AG04450 (cell line): ENCODE results near the gene SLC66A2. TPM values are rescaled to one million over a fixed set of nuclear protein-coding genes. Genes with fewer than 3 reads are reported as not detected.

Experiments
- CTCF ChIA-PET: fragments of 300-600, 350-600 bp; formaldehyde crosslinking; extraction: SDS; loops from one replicate; lab custom pipeline; 2022; ENCODE audit warnings: antibody characterized with exemption, inconsistent platforms; lab: Charles Lee
- POLR2A ChIA-PET: fragments of 350-600 bp; formaldehyde crosslinking; extraction: SDS; loops from one replicate; lab custom pipeline; 2021; ENCODE audit warnings: antibody characterized with exemption, inconsistent platforms; lab: Yijun Ruan, JAX
- DNase-seq: peaks from one replicate; pipeline ENCODE4 v3.0.0-alpha.2; 2011; ENCODE audit warnings: low read depth, low spot score
- H3K27ac ChIP-seq: one replicate; pipeline ENCODE4 v1.5.1; 2012; ENCODE audit warnings: low read depth, low read length, control low read depth
- H3K27me3 ChIP-seq: one replicate; pipeline ENCODE4 v1.6.0; 2012; ENCODE audit warnings: low read length; ENCODE audit not compliant: control insufficient read depth, insufficient read depth
- H3K4me3 ChIP-seq: 2 replicates; pipeline ENCODE4 v1.5.1; 2011; ENCODE audit warnings: mild to moderate bottlenecking, low read depth, low read length, control low read depth
- H3K9me3 ChIP-seq: 2 replicates; pipeline ENCODE4 v1.5.1; 2012; ENCODE audit warnings: low read length; ENCODE audit not compliant: control insufficient read depth, insufficient read depth
- polyA plus RNA-seq: library from polyadenylated mRNA; depleted of rRNA; stranded (reverse); fragments of >200 nt; gene quantifications from 2 replicates; pipeline ENCODE4 v1.2.3, GENCODE V29; 2011
- TF ChIP-seq, protein P1 (sequence below): IDR thresholded peaks from 2 replicates; pipeline ENCODE4 v1.5.1; 2011; ENCODE audit warnings: low read depth, low read length, control low read depth, inconsistent platforms

The SLC66A2 gene
- polyA plus RNA-seq, 1 experiment = 13.9 TPM

DNA sequence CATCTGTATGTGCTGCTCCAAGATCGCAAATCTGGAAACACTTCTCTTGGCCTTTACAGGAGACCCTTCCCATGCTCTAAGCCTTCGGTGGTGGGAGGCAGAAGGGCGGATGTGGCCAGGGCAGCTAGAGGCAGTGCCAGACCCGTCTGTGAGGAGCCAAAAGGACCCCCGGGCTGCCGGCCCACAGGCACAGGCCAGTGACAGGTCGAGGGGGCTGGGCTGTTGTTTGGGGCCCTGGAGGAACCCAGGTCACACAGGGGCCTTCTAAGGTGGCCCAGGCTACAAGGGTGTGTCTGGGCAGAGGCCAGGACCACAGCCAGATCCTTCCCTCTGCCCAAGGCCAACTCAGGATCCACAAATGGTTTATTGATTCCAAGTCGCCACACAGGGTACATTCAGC, 49.4 kb downstream of the SLC66A2 start:
- Histone ChIP-seq H3K4me3 (no peak overlapping the region), H3K9me3 (peaks cover 80% of the 10 kb centered on the region), H3K27ac (no peak overlapping the region), H3K27me3 (no peaks in the 10 kb centered on the region)
- TF ChIP-seq, protein P1, sequence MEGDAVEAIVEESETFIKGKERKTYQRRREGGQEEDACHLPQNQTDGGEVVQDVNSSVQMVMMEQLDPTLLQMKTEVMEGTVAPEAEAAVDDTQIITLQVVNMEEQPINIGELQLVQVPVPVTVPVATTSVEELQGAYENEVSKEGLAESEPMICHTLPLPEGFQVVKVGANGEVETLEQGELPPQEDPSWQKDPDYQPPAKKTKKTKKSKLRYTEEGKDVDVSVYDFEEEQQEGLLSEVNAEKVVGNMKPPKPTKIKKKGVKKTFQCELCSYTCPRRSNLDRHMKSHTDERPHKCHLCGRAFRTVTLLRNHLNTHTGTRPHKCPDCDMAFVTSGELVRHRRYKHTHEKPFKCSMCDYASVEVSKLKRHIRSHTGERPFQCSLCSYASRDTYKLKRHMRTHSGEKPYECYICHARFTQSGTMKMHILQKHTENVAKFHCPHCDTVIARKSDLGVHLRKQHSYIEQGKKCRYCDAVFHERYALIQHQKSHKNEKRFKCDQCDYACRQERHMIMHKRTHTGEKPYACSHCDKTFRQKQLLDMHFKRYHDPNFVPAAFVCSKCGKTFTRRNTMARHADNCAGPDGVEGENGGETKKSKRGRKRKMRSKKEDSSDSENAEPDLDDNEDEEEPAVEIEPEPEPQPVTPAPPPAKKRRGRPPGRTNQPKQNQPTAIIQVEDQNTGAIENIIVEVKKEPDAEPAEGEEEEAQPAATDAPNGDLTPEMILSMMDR = no peak
- no peak for DNase-seq
- ChIA-PET POLR2A (no interaction called here), CTCF (no interaction called here)

DNA sequence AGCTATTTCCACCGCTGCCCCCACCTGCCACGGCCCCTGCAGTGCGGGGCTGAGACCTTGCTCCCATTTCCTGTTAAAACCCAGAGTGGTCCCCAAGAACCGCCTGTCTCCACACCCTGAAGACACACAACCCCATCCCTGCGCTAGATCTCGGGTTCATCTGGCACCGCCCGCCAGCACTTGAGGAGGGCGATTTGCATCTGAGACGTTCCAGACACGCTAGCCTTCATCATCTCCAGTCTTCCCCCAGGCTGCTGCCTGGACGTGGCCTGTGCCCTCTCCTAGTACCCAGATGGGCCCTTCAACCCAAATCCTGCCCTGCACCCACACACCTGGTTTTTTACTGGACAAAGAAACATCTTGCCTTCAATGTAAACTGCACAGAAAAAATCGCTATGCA, 49.8 kb downstream of the SLC66A2 start:
- H3K27ac ChIP-seq = no peak overlapping the region
- POLR2A ChIA-PET = no interaction called here
- CTCF ChIA-PET = no interaction called here
- TF ChIP-seq, protein P1 = no peak
- H3K9me3 ChIP-seq = peaks cover 82% of the 10 kb centered on the region
- H3K27me3 ChIP-seq = no peaks in the 10 kb centered on the region
- H3K4me3 ChIP-seq = no peak overlapping the region
- DNase-seq = no peak

DNA sequence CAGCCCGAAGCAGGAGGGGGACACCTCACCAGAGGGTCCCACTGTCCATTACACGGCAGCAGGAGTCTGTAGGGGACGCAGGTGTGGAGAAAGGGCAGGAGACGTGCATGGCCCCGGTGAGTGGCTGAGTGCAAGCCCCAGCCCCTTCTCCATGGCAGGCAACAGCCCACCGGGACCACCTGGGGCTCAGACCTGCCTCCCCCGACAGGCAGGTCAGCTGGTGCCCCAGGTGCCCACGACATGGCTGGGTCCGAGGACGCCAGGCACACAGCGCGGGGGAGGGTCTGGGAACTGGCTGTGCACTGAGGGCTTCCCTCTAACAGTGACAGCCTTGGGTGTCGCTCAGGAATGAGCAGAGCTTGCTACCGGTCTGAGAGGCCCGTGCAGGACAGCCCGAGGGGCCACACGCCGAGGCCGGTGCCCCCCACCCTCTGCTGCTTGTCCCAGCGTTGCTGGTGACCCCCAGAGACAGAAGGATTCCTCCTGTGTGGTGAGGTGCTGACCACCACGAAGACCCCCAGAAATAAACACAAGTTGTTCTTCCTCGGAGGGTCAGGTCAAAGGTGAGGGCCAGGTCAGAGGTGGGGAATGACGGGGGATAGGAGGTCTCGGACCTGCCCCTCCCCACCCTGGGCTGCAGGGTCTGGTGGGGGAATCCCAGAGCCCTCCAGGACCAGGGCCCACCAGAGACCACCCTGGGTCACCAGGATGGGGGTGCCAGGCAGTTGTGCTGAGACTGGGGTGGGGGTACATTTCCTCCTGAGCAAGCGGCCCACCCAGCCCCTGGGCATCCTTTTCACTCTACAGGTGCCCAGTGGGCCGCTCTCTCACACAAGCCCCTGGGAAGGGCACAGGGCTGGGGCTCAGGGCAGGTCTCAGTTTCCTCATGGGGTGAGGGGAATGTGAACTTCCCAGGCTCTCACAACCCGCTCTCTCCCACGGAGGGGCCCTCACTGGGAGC, 50.6 kb downstream of the SLC66A2 start:
- H3K4me3 ChIP-seq = no peak overlapping the region
- H3K9me3 ChIP-seq = peaks cover 86% of the 10 kb centered on the region
- CTCF ChIA-PET = no interaction called here
- DNase-seq = no peak
- H3K27me3 ChIP-seq = no peaks in the 10 kb centered on the region
- H3K27ac ChIP-seq = no peak overlapping the region
- POLR2A ChIA-PET = no interaction called here
- TF ChIP-seq, protein P1 = no peak

DNA sequence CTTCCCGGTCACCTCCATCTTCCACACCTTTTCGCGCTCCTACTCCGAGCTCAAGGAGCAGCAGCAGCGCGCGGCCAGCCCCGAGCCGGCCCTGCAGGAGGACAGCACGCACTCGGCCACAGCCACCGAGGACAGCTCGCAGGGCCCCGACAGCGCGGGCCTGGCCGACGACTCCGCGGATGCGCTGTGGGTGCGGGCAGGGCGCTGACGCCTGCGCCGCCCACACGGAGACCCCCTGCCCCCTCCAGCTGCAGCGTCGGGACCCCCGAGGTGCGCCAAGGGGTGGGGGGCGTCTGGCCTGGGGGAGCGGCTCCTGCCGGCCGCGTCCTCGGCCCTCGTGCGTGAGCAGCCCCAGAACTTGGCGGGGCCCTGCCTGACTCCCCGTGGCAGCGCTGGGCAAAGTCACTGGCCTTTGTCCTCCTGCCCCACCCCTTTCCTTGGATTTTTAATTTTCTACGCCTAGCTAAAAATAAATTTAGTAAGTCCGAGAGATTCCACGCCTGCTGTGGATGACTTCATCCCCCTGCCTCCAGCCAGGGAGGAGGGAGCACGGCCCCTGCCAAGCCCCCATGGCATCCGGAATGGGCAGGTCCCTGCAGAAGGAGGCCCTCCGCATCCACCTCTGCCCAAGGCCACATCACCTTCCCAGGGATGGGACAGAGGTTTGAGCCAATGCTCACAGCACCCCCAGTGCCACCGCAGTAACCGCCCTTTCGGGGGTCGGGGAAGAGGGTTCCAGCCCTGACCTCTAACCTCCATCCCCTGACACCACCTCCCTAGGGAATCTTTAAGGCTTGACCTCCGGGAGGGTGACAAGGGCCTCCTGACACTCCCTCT, 51.6 kb downstream of the SLC66A2 start:
- Histone ChIP-seq H3K9me3 (peaks cover 80% of the 10 kb centered on the region), H3K27me3 (no peaks in the 10 kb centered on the region), H3K4me3 (no peak overlapping the region), H3K27ac (no peak overlapping the region)
- CTCF ChIA-PET = no interaction called here
- no peak for DNase-seq
- POLR2A ChIA-PET = no interaction called here
- TF ChIP-seq, protein P1 = no peak
